HG03175 (cell line): ENCODE measurements around the gene ANO5.
A peak's percentile ranks its signal among the peaks of the same experiment; 100 is the strongest.

Experiments used
- ATAC-seq: cut with Tn5 transposase; IDR thresholded peaks from one replicate; pipeline ENCODE4 v1.9.1; 2021; ENCODE audit warnings: mild to moderate bottlenecking, moderate library complexity; ENCODE audit not compliant: unreplicated experiment

The ANO5 gene

GRCh38 chr11:22192642-22193347 is at the start of gene ANO5:
Gene ANO5 (plus strand): TSS chr11:22193085. CDS start chr11:22193493, 408 bp downstream.
- ATAC-seq: peak; percentile 32

- no peak for ATAC-seq
These were observed 41.2 kb upstream of the ANO5 start for GRCh38 chr11:22151649-22152197.

- ATAC-seq: no peak
These were observed 35.4 kb upstream of the ANO5 start for GRCh38 chr11:22157531-22157930.

GRCh38 chr11:22161489-22161888 is 31.4 kb upstream of the ANO5 start:
- ATAC-seq: no peak

- peak; percentile 4 for ATAC-seq
These were observed 30.1 kb upstream of the ANO5 start for GRCh38 chr11:22162756-22163155.

GRCh38 chr11:22163394-22163797 is 29.5 kb upstream of the ANO5 start:
- ATAC-seq: peak; percentile 63

- no peak for ATAC-seq
These were observed 27.8 kb upstream of the ANO5 start for GRCh38 chr11:22165087-22165486.

GRCh38 chr11:22165759-22166513 is 26.9 kb upstream of the ANO5 start:
- no peak for ATAC-seq

- no peak for ATAC-seq
These were observed 23.1 kb upstream of the ANO5 start for GRCh38 chr11:22169833-22170232.

- ATAC-seq: no peak
These were observed 19.4 kb upstream of the ANO5 start for GRCh38 chr11:22173532-22173931.

GRCh38 chr11:22177186-22177585 is 15.7 kb upstream of the ANO5 start:
- ATAC-seq: no peak

GRCh38 chr11:22179626-22180025 is 13.3 kb upstream of the ANO5 start:
- no peak for ATAC-seq

- no peak for ATAC-seq
These were observed 12.8 kb upstream of the ANO5 start for GRCh38 chr11:22180131-22180530.

GRCh38 chr11:22189660-22190059 is 3.2 kb upstream of the ANO5 start:
- ATAC-seq: no peak

GRCh38 chr11:22190827-22191463 is 1.9 kb upstream of the ANO5 start:
- peak; percentile 42 for ATAC-seq

GRCh38 chr11:22192289-22192641 is 620 bp upstream of the ANO5 start:
- no peak for ATAC-seq

- peak; percentile 22 for ATAC-seq
These were observed 615 bp downstream of the ANO5 start for GRCh38 chr11:22193348-22194051.

GRCh38 chr11:22194306-22194705 is 1.4 kb downstream of the ANO5 start:
- no peak for ATAC-seq

GRCh38 chr11:22194907-22195306 is 2.0 kb downstream of the ANO5 start:
- no peak for ATAC-seq

- ATAC-seq: no peak
These were observed 4.5 kb downstream of the ANO5 start for GRCh38 chr11:22197139-22198005.
